GM12878 (cell line): ENCODE measurements around the gene PDCD10. TPM values are rescaled to one million over a fixed set of nuclear protein-coding genes. Genes with fewer than 3 reads are reported as not detected.

ENCODE experiments used
- BHLHE40 ChIP-seq, 2 experiments: fragments of 450-650 bp in 1 of 2; IDR thresholded peaks; 2 replicates each; pipeline ENCODE4 v1.6.1; 2011 to 2017; ENCODE audit warnings: low read depth in 2 of 2, borderline replicate concordance in 1 of 2, improper control_type of control experiment in 1 of 2, low read length in 1 of 2, mild to moderate bottlenecking in 1 of 2
- BMI1 ChIP-seq: fragments of 450-650 bp; IDR thresholded peaks from 2 replicates; pipeline ENCODE4 v1.6.1; 2016; ENCODE audit warnings: mild to moderate bottlenecking, moderate library complexity, borderline replicate concordance
- CBX5 ChIP-seq: sonication (generic); IDR thresholded peaks from 2 replicates; pipeline ENCODE4 v1.6.1; 2016; ENCODE audit warnings: low read depth, moderate library complexity, mild to moderate bottlenecking, inconsistent platforms
- CREM ChIP-seq: IDR thresholded peaks from 2 replicates; pipeline ENCODE4 v1.6.1; 2014; ENCODE audit warnings: antibody characterized with exemption, low read depth
- E2F4 ChIP-seq: IDR thresholded peaks from 2 replicates; pipeline ENCODE4 v1.6.1; 2012; ENCODE audit warnings: low read depth, low read length, improper control_type of control experiment
- EP300 ChIP-seq, 2 experiments: fragments of 150-350 bp in 1 of 2; IDR thresholded peaks; 2 replicates each; pipeline ENCODE4 v1.6.1; 2011 to 2012; ENCODE audit warnings: low read depth in 2 of 2, low read length in 2 of 2, borderline replicate concordance in 1 of 2, improper control_type of control experiment in 1 of 2, inconsistent platforms in 1 of 2; ENCODE audit not compliant: control insufficient read depth in 1 of 2
- FOXK2 ChIP-seq: fragments of 450-650 bp; IDR thresholded peaks from 2 replicates; pipeline ENCODE4 v1.6.1; 2017; ENCODE audit warnings: mild to moderate bottlenecking, moderate library complexity
- GATAD2B ChIP-seq: fragments of 450-650 bp; conservative IDR thresholded peaks from 2 replicates; pipeline ENCODE4 v1.6.1; 2017; ENCODE audit warnings: low read depth, mild to moderate bottlenecking, moderate library complexity
- JUNB ChIP-seq: IDR thresholded peaks from 2 replicates; pipeline ENCODE4 v1.6.1; 2016; ENCODE audit warnings: antibody characterized with exemption, mild to moderate bottlenecking
- MLLT1 ChIP-seq: fragments of 450-650 bp; IDR thresholded peaks from 2 replicates; pipeline ENCODE4 v1.6.1; 2016; ENCODE audit warnings: mild to moderate bottlenecking
- MTA3 ChIP-seq: IDR thresholded peaks from 2 replicates; pipeline ENCODE4 v1.6.1; 2012; ENCODE audit warnings: low read length, inconsistent platforms, borderline replicate concordance
- MXI1 ChIP-seq: fragments of 150-350 bp; IDR thresholded peaks from 2 replicates; pipeline ENCODE4 v1.6.1; 2011; ENCODE audit warnings: low read depth, mild to moderate bottlenecking, inconsistent platforms, low read length, improper control_type of control experiment
- NFXL1 ChIP-seq: fragments of 450-650 bp; IDR thresholded peaks from 2 replicates; pipeline ENCODE4 v1.6.1; 2017; ENCODE audit warnings: antibody characterized with exemption, mild to moderate bottlenecking, borderline replicate concordance
- NR2F1 ChIP-seq: fragments of 450-650 bp; conservative IDR thresholded peaks from 2 replicates; pipeline ENCODE4 v1.6.1; 2017; ENCODE audit warnings: mild to moderate bottlenecking
- PAX5 ChIP-seq: IDR thresholded peaks from 2 replicates; pipeline ENCODE4 v1.6.1; 2011; ENCODE audit warnings: low read depth, low read length, borderline replicate concordance
- POLR2AphosphoS2 ChIP-seq: IDR thresholded peaks from 2 replicates; pipeline ENCODE4 v1.6.1; 2011; ENCODE audit warnings: low read depth, mild to moderate bottlenecking, low read length, improper control_type of control experiment, moderate library complexity
- PRDM15 ChIP-seq: fragments of 450-650 bp; formaldehyde crosslinking; IDR thresholded peaks from 2 replicates; pipeline ENCODE4 v1.4.0; 2020; ENCODE audit warnings: mild to moderate bottlenecking, moderate library complexity
- RAD21 ChIP-seq: IDR thresholded peaks from 2 replicates; pipeline ENCODE4 v1.6.1; 2011; ENCODE audit warnings: mild to moderate bottlenecking, low read depth, low read length, moderate library complexity; ENCODE audit not compliant: insufficient read depth
- SP1 ChIP-seq: IDR thresholded peaks from one replicate; pipeline ENCODE4 v1.6.1; 2011; ENCODE audit warnings: low read depth, low read length
- SREBF1 ChIP-seq: IDR thresholded peaks from 2 replicates; pipeline ENCODE4 v1.6.1; 2012; ENCODE audit warnings: mild to moderate bottlenecking, low read length
- TBL1XR1 ChIP-seq: IDR thresholded peaks from 2 replicates; pipeline ENCODE4 v1.6.1; 2012; ENCODE audit warnings: low read depth, low read length, improper control_type of control experiment
- TCF7 ChIP-seq: IDR thresholded peaks from 2 replicates; pipeline ENCODE4 v1.6.1; 2014; ENCODE audit warnings: antibody characterized with exemption, borderline replicate concordance
- ZBED1 ChIP-seq: IDR thresholded peaks from 2 replicates; pipeline ENCODE4 v1.6.1; 2016; ENCODE audit warnings: borderline replicate concordance
- ZNF217 ChIP-seq: fragments of 450-650 bp; IDR thresholded peaks from 2 replicates; pipeline ENCODE4 v1.6.1; 2017; ENCODE audit warnings: antibody characterized with exemption, mild to moderate bottlenecking
- ZZZ3 ChIP-seq: IDR thresholded peaks from 2 replicates; pipeline ENCODE4 v1.6.1; 2011; ENCODE audit warnings: low read depth; ENCODE audit not compliant: control insufficient read depth, insufficient read length
- polyA plus RNA-seq, 11 experiments: library from polyadenylated mRNA; depleted of rRNA in 4 of 11; unstranded in 6 of 11; stranded (reverse) in 5 of 11; fragments of >200 nt; fragmentation: Nextera tagmentation in 4 of 11; fragmentation: Illumina TruSeq in 1 of 11; extraction: Ambion mirVana in 4 of 11; extraction: Trizol in 1 of 11; gene quantifications; 1 replicate in 1 of 11; 2 replicates in 10 of 11; pipeline versions ENCODE4 v1.2.1 to v1.2.3, GENCODE V29; 2011 to 2016; ENCODE audit warnings: inconsistent platforms in 2 of 11, missing spikeins in 2 of 11, low read depth in 1 of 11
- total RNA-seq, 4 experiments: library from RNA; depleted of rRNA in 3 of 4; stranded (reverse); fragments of >200 nt in 3 of 4; fragmentation: Illumina TruSeq in 1 of 4; extraction: Trizol in 1 of 4; gene quantifications; 2 replicates each; pipeline versions ENCODE4 v1.2.1 to v1.2.3, GENCODE V29; 2013 to 2021
- TF ChIP-seq, protein P1 (sequence below): fragments of 450-650 bp; IDR thresholded peaks from 2 replicates; pipeline ENCODE4 v1.6.1; 2014; ENCODE audit warnings: mild to moderate bottlenecking

Gene PDCD10
- total and polyA plus RNA-seq, 10 of the 15 experiments (the other 5 are each of a cell fraction or from before 2014, with no cell fraction given) = 64.1 to 247 (median 125) TPM

- TF ChIP-seq TBL1XR1 (peak; percentile 50; the same call in 1 of the 2 replicates), CBX5 (0 out of 2 replicates have a peak, but pooled peaks have one; percentile 32), ZZZ3 (no peak), NFXL1 (no peak), RAD21 (no peak), POLR2AphosphoS2 (no peak), ZBED1 (no peak), SP1 (no peak), JUNB (peak; percentile 82), GATAD2B (peak; percentile 81), SREBF1 (peak; percentile 64), EP300 (IDR thresholded peaks at IDR 0.05; ENCODE audit: borderline replicate concordance in 1 of 2, control insufficient read depth in 1 of 2, low read depth in 2 of 2, low read length in 2 of 2) (peak; percentile 70 to 80; a peak in 3 of 4 replicates), PAX5 (peak; percentile 92), CREM (peak; percentile 57; the same call in 1 of the 2 replicates), BHLHE40 (IDR thresholded peaks at IDR 0.05; ENCODE audit: borderline replicate concordance in 1 of 2, low read depth in 2 of 2, low read length in 1 of 2) (peak; percentile 72 to 76; a peak in 3 of 4 replicates), TCF7 (no peak), MLLT1 (peak; percentile 96), E2F4 (no peak), BMI1 (peak; percentile 77), MTA3 (peak; percentile 79; the same call in 1 of the 2 replicates), MXI1 (no peak), ZNF217 (peak; percentile 99), FOXK2 (no peak), NR2F1 (peak; percentile 84), PRDM15 (CRISPR knock-in tag) (no peak)
- TF ChIP-seq, protein P1, sequence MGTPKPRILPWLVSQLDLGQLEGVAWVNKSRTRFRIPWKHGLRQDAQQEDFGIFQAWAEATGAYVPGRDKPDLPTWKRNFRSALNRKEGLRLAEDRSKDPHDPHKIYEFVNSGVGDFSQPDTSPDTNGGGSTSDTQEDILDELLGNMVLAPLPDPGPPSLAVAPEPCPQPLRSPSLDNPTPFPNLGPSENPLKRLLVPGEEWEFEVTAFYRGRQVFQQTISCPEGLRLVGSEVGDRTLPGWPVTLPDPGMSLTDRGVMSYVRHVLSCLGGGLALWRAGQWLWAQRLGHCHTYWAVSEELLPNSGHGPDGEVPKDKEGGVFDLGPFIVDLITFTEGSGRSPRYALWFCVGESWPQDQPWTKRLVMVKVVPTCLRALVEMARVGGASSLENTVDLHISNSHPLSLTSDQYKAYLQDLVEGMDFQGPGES = no peak
Observed at GRCh38 chr3:167691366-167691765, 43.3 kb downstream of the PDCD10 start (continued).
